IPS-NIHi11 (cell line): ENCODE results near the gene FASTK.
A peak's percentile ranks its signal among the peaks of the same experiment; 100 is the strongest.
"Not testable (repeated sequence)": the region's sequence is repeated elsewhere in the genome, so short reads cannot be mapped to it uniquely, and the experiment has no call there.

Source experiments
- DNase-seq: peaks from one replicate; pipeline ENCODE4 v3.0.0; 2012; ENCODE audit warnings: mixed read lengths, low spot score

Gene FASTK

DNA sequence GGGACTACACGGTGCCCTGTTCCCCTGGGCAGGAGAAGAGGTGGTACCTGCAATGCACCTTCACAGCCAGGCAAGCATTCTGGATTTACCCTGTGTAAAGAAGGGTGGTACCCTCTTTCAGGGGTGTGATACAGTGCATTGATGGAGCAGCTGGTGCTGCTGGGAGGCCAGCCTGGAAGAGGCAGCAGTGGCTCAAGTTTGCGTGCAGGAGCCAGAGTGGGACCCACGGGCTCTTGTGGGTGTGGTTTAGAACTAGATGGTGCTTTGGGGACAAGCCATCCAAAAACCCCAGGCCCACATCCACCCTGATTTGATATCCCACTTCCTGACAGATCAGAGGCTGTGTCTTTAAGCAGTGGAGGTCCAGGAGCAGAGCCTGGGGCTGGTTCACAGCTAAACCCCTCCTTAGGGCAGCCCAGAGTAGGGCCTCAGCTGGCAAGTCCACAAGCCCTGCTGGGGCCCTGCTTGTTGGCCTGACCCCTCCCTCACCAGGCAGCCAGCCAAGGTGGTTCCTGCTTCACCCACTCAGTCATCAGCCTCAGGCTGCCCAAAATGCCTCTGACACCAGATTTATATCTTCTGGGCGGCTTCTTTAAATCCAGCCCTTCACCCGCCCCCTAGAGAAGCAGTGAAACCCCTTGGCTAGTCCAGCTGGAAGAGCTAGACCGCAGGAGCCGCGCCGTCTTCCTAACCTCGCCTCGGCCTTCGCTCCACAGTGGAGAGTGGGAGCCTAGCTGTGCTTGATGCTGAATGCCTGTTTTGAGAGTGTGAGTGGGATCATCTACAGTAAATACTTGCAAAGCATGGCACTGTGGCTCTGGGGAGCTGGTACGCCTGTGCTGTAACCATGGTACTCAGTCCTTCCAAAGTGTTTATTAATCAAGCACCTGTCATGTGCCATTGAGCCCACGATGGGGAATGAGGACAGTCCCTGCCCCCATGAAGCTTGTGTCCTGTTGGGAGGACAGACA lies 33.7 kb downstream of the FASTK start:
- no peak for DNase-seq

DNA sequence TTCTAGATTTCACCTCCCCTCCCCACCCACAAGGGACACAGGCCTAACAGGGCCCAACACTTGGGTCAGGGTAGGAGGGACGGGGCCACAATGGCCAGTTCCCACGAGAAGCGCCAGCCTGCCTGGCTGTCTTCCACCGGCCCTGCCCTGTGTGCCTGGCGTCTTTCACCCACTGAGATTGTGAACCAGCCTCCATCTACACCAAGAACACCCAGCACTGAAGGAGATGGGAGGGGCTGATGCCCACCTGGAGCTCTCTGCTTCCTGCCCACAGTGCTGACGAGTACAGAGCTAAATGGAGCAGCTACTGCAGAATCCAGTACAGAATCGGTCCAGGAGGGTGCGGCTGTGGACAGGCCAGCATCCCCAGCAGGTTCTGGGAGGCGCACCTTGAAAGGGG lies 34.6 kb downstream of the FASTK start:
- no peak for DNase-seq

DNA sequence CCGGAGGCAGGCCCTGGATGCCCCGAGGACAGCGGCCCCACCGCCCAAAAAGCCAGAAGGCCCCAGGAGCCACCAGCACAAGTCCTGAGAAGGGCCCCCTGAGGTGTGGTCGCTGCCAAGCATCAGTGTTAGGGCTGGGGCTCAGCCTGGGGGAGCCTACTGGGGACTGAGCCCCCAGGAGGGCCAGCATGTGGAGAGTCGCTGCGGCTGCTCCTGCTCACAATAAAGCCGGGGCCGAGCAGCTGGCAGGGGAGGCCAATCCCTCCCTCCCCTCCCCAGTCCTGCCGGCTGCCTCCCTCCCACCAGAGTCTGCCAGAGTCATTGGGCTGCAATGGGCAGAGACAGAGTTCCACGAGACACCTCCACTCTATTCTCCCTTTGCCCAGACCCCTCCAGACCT lies 35.3 kb downstream of the FASTK start:
- no peak for DNase-seq

DNA sequence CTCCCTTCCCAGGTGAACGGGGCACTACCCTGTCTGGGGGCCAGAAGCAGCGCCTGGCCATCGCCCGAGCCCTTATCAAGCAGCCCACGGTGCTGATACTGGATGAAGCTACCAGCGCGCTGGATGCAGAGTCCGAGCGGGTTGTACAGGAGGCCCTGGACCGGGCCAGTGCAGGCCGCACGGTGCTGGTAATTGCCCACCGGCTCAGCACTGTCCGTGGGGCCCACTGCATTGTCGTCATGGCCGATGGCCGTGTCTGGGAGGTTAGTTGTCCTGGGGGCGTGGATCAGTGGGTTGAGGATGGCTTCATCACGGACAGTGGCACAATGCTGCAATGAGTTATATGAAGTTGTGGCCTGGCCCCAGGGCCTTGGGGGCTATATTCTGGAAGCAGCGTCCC lies 36.6 kb downstream of the FASTK start:
- DNase-seq = no peak

DNA sequence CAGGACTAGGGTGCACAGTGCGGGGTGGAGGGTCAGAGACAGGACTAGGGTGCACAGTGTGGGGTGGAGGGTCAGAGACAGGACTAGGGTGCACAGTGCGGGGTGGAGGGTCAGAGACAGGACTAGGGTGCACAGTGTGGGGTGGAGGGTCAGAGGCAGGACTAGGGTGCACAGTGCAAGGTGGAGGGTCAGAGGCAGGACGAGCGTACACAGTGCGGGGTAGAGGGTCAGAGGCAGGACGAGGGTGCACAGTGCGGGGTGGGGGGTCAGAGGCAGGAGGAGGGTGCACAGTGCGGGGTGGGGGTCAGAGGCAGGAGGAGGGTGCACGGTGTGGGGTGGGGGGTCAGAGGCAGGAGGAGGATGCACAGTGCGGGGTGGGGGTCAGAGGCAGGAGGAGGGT lies 37.2 kb downstream of the FASTK start:
- not testable (repeated sequence) for DNase-seq

DNA sequence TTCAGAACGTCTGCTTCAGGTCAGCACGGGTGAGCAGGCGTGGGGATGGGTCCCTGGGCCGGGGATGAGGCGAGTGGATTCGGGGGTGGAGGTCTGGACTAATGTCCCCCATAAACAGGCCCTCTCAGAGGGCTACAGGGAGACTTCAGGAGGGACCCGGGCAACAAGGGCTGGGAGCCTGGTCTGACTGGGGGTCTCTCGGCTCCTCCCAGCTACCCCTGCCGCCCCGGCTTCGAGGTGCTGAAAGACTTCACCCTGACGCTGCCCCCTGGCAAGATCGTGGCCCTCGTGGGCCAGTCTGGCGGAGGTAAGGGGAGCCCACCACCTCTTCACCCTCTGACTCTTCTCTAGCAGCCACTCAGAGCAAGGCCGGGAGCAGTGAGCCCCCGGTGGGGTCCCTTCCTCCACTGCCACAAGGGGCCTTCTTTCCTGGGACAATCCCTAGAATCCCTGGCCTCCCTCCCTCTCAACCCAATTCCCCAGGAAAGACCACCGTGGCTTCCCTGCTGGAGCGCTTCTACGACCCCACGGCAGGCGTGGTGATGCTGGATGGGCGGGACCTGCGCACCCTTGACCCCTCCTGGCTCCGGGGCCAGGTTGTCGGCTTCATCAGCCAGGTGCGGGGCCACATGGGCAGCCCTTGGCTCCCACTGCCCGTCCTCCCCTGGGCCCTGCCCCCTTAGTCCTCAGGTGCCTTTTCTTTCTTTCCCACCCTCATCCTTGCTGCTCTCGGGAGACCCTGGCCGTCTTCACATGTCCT lies 39.8 kb downstream of the FASTK start:
- no peak for DNase-seq

DNA sequence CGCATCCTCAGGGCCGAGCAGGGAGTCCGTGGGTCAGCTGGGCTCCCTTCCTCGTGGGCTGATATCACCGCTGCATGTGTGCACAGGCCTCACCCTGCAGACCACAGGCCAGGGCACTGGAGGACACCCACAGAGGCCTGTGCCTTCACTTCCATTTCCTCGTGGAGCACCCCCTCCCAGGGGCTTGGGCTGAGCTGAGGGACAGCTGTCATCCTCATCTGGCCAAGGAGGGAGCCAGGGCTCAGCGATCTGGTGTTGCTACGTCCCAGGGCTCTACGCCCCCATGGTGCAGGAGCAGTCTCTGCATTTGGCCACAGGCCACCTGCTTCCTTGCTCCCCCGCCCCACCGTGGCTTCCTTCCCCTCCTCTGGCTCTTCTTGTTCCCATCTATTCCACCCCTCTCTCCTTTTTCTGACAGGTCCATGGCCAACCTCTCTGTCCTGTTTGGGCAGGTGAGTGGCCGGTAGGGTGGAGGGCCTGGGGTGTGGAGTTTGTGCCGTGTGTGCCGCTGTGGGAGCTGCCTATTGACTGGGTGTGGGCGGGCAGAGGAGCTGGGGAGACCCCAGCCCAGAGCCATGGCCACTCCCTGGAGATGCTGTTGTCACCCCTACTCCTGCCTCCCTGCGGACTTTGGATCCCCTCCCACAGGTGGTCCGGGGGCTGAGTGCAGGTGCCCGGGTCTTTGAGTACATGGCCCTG lies 40.6 kb downstream of the FASTK start:
- no peak for DNase-seq

DNA sequence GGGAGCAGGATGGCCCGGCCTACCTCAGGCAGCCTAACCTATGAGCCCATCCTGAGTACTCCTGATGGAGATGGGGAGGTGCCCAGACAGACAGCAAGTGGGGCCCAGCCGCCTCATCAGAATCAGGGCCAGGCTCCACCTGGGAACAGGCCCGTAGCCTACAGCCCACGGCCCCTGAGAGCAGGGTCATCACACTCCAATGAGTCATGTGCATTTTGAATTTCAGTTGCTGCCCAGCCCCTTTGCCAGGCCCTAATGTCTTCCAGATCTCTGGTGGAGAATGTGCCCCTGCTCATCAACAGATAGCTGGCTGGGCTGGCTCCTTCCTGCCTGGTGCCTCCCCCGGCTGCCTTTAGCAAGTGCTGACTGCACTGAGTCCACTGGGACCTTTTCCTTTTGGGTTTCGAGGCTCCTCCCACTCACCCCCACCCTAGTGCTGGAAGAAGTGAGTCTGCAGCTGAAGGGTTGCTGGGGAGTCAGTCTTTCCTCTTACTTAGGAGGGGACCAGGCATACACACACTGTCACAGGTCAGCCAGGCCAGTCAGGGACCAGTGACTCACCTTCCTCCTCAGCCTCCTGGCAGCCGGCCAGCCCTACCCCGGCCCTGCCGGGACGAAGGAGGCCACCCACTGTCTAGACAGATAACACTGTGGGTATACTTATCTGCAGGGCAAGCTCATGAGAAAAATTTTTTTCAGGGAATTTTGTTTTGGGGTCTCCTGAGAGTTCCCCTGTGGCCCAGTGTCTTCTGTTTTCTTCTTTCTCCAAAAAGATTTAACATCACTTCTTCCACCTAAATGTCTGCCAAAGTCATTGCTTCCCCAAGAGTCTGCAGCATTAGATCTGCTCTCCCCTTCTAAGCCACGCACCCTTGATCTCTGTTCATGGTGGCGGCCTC lies 41.4 kb downstream of the FASTK start:
- DNase-seq = peak; percentile 51

DNA sequence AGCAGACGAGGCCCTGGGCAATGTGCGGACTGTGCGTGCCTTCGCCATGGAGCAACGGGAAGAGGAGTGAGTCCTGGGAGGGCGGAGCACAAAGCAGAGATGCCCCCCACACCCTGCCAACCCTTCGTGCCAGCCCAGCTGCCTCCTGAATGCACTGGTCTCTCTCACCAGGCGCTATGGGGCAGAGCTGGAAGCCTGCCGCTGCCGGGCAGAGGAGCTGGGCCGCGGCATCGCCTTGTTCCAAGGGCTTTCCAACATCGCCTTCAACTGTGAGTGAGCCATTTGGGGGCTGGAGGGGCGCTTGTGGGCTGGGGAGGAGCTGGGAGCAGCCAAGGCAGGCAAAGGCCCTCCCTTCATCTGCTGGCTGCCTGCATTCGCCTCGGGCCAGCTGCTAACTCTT lies 44.7 kb downstream of the FASTK start:
- DNase-seq = no peak

DNA sequence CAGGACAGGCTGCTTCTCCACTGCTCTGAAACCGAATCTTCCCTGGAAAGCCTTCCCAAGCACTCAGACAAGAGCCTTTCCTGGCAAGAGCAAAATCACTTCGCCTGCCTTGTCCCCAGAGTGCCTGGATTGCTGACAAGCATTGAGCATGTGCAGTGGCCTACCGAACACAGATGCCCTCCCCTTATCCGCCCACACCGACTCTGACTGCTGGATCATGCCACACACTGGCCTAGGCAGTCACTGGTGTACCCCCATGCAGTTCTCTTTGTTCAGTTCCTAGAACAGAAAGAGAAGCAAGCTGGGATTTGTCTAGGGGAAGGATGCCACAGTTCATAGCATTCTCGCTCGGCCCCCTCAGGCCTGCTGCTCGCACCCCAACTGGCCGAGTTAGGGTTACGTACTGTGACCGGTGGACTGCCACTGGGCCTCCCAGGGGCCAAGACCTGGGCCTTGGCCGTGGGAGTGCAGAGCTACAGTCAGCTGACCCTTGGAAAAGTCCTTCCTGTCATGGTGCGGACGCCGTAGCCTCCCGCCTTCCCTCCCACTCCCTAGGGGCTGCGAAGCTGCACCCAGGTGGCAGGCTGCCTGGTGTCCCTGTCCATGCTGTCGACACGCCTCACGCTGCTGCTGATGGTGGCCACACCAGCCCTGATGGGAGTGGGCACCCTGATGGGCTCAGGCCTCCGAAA lies 45.4 kb downstream of the FASTK start:
- no peak for DNase-seq

DNA sequence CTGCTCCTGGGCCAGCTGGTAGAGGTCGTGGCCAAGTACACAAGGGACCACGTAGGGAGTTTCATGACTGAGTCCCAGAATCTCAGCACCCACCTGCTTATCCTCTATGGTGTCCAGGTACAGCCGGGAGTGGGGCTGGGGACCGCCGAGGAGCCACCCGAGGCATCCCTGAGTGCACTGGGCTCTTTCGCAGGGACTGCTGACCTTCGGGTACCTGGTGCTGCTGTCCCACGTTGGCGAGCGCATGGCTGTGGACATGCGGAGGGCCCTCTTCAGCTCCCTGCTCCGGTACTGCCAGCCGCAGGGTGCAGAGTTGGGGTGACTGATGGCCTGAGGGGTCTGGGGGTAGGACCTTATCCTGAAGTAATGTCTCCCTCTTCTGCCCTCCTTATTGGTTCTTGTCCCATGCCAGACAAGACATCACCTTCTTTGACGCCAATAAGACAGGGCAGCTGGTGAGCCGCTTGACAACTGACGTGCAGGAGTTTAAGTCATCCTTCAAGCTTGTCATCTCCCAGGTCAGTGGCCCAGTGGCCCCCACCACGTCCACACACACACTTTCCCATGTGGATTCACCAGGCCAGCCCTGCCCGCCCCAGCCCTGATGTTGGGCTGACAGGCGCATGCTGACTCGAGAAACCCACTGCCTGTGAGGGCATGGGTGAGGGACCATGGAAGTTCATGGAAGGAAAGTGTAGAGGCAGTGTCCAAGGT lies 46.1 kb downstream of the FASTK start:
- DNase-seq = no peak

DNA sequence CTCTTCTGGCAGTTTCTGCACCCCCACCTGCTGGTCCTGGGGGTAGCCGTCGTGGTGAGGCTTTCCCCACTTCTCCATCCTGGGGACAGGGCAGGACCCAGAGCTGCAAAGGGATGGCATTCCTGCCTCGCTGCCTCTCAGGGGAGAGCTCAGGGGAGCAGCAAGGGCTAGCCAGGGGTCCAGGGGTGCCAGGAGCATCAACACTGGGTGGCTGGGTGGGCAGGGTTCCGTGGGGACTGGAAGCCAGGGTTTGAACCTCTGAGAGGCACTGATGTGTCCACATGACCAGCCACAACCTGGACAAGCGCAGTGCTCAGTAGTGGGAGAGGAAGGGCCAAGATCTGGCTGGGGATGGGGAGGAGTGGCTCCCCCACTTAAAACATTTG lies 46.8 kb downstream of the FASTK start:
- no peak for DNase-seq

DNA sequence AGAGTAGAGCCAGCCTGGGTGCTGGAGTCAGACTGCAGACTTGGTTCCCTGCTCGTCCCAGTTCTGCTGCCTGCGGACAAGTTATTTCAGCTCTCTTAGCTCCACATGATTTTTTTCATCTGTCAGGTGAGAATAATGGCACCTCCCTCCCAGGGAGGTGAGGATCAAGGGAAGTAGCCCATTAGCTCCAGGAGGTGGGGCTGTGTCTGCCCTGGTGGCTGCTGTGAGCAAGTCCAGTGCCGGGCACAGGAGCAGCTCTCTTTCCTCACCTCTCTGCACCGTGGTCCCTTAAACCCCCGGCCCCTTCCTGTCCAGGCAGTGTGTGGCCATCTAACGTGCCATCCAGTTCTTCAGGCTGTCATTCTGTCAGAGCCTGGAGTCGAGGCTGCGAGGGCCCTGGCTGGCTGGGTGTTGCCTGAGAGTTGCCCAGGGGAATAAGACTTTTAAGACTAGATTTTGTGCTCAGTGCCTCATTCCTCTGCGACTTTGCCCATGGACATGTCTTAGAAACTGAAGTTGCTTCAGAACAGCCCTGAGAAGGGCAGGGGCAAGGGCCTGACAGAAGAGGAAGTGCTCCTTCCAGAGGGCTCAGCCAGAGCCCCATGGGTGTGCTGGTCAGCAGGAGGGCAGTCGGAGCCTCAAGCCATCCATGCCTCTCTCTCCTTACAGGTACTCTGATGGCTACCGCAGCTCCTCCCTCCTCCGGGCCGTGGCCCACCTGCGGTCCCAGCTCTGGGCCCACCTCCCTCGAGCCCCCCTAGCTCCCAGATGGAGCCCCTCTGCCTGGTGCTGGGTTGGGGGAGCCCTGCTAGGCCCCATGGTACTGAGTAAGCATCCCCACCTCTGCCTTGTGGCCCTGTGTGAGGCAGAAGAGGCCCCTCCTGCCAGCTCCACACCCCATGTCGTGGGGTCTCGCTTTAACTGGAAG lies 47.4 kb downstream of the FASTK start:
- DNase-seq = no peak

DNA sequence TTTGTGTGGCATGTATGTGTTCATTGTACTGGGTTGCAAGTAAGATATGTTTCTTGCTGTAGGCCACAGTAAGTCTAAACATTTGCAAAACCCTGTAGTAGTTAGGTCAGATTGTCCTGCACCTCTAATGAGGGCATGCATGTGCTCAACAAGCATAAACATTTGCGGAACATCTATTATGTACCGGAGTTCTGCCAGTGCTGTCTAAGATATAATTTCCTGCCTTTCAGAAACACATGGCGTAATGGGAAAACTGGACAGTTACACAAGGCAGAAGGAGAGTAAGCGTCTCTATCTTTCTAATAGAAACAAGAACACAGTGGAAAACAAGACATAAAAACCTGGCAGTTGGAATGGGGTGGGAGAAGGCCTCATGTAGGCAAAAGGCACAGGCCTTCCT lies 49.6 kb downstream of the FASTK start:
- DNase-seq = no peak

DNA sequence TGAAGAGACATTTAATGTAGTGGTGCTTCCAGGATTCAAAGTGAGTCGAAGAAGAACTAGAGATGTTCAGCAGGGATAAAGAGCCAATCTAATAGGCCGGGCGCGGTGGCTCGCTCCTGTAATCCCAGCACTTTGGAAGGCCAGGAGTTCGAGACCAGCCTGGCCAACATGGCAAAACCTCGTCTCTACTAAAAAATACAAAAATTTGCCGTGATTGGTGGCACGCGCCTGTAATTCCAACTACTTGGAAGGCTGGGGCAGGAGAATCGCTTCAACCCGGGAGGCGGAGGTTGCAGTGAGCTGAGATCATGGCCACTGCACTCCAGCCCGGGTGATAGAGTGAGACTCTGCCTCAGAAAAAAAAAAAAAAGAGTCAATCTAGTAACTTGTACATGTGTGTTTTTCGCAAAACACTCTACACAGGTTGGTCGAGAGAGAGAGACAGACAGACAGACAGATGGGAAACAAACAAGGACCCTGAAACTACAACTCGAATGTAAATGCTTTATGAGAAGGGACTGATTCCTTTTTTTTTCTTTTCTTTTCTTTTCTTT lies 51.6 kb downstream of the FASTK start:
- no peak for DNase-seq

DNA sequence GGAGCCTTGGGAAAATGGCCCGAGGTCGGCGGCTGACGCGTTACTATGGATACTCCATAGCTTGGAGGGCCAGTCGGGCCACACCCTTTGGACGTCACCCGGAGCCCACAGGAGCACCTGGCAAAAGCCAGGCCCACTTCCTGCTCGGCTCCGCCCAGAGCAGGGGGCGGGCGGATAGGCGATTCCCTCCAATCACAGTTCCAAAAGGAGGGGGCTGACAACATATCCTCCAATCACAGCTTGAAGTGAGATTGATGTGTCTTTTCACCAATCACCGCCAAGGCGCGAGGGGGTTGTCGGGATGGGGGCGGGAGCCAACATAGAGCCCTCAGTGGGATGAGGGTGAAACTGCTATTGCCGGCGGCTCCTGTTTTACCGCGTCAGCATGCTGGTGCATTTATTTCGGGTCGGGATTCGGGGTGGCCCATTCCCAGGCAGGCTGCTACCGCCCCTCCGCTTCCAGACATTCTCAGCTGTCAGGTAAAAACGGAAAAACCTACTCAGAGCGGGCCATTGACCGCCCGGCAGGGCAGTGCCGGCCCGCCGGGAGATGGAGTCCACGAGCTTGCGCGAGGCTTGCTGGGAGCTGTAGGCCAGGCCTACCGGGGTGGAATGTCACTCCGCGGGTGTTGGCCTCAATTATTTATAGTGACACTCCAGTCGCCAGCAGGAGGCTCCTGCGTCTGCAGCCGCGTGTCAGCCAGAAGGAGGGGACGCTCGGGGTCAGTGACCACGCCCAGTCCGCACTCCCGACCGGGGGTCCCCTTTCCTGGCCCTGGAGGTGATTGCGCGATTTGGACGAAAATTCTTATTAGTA lies 52.3 kb downstream of the FASTK start, which contains the start of gene ABCB8:
TSS of gene ABCB8 (plus strand) at position 320 of the 817 bp plus-strand sequence. CDS start at position 386, 66 bp downstream.
- DNase-seq = peak; percentile 98

DNA sequence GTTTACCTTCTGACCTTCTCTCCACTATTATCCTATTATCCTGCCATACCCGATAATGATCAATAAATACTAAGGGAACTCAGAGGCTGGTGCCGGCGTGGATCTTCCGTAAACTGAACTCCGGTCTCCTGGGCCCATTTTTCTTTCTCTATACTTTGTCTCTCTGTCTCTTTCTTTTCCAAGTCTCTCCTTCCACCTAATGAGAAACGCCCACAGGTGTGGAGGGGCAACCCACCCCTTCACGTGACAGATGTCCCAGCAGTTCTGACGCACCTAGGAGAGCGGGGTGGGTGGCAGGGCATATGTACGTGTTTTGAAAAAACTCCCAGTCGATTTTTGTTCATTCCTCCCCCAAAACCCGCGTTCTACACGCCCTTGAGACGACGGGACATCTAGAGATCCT lies 52.9 kb downstream of the FASTK start:
- not testable (repeated sequence) for DNase-seq
